NCI-H2171 treated with DMSO at 0.1 percent for 48 hours (cell line): Measurements from ENCODE around the gene PRTFDC1.
"Not testable (repeated sequence)": the region's sequence is repeated elsewhere in the genome, so short reads cannot be mapped to it uniquely, and the experiment has no call there.

Experiments
- DNase-seq: peaks from one replicate; lab custom pipeline; 2025; lab: John Stamatoyannopoulos, UW

PRTFDC1 gene

DNA sequence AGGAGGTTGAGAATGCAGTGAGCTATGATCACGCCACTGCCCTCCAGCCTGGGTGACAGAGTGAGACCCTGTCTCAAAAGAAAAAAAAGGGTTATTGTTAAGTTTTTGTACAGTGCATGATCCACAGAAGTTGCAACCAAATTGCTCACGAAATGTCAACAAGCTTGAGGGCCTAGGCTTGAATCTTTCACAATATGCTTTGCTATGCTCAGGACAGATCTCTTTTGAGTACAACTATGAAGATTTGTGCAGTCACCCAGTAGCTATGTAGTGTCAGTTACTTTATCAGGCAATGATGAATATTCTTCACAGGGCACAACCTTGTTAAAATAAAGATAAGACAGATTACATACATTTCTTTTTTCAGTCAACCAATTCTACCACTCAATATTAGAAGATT lies 109.2 kb downstream of the PRTFDC1 start:
- DNase-seq, result no peak

DNA sequence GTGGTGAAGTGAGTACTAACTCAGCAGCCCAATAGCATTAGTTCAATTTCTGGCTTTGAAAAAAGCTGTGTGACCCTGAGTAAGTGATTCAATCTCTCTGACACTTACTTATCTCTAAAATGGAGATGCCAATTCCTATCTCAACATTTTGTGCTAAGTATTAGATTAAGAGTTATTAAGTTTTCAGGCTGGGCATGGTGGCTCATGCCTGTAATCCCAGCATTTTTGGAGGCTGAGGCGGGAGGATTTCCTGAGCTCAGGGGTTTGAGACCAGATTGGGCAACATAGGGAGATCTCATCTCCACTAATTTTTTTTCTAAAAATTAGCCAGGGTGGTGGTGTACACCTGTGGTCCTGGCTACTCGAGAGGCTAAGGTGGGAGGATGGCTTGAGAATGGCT lies 109.5 kb downstream of the PRTFDC1 start:
- DNase-seq, result no peak

DNA sequence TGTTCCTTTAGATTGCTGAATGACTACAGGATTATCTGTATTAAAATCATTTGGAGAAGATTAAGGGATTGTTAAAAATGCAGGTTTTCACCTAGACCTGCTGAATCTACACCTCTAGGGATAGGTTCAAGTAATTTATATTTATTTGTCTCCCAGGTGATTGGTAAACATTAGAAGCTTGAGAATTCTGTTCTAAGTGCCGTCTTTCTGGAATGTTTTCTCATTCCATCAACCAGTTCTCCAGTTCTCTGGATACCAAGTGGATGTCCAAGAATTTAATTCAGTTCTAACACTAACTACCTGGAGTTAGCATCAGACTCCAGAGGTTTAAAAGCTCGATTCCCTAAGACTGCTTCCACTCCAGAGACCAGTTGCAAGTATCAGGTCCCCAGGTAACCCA lies 110.9 kb downstream of the PRTFDC1 start:
- no peak for DNase-seq

DNA sequence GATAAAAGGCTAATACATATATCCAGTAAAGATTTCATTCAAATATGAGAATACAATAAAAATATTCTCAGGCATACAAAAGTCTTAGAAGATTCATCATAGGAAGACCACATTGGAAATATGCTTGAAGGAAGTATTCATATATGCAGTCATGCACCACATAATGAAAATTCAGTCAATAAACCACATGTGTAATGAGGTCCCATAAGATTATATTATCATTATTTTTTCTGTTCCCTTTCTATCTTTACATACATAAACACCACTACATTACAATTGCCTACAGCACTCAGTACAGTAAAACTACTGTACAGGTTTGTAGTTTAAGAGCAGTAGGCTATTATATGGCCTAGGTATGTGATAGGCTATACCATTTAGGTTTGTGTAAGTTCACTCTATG lies 111.6 kb downstream of the PRTFDC1 start:
- DNase-seq, result no peak

DNA sequence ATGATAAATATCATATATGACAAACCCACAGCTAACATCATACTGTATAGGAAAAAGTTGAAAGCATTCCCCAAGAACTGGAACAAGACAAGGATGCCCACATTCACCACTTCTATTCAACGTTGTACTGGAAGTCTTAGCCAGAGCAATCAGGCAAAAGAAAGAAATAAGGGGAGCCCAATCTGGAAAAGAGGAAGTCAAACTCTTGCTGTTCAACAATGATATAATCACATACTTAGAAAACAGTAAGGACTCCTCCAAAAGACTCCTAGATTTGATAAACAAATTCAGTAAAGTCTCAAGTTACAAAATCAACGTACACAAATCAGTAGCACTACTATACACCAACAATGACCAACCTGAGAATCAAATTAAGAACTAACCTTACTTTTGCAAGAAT lies 114.6 kb downstream of the PRTFDC1 start:
- DNase-seq, result not testable (repeated sequence)

DNA sequence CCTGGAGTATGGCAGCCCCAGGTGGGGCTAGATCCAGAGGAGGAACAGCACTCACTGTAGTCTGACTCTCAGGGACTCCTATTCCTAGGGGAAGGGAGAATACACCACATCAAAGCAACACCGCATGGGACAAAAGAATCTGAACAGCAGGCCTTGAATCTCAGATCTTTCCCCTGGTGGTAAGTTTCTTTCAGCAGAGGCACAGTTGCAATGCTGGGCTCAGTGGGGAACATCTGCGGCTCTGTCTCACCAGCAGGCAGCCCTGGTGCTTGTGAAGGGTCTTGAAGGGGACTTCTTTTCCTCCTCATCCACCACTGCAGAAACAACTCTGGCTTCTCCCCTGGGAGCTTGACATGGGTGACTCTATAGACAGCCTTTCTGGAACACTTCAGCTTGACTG lies 117.5 kb downstream of the PRTFDC1 start:
- DNase-seq, result no peak

DNA sequence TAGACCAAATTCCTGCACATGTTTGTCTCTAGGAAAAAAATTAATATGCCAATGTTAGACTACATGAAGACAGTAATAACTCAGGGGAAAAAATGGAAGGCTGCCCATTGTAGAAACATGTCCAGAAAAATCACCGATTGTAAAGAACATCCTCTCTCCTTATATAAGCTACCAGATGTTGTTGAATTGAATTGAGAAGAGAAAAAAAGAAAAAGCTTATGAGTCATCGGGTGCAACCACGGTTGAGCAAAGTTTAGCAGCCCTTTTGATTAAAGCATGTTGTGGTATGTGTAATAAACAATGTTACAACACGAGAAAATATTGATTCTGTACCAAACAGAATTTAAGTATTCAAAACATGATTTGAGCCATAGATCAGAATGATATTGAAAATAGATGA lies 126.4 kb downstream of the PRTFDC1 start:
- peak; percentile 2 for DNase-seq

DNA sequence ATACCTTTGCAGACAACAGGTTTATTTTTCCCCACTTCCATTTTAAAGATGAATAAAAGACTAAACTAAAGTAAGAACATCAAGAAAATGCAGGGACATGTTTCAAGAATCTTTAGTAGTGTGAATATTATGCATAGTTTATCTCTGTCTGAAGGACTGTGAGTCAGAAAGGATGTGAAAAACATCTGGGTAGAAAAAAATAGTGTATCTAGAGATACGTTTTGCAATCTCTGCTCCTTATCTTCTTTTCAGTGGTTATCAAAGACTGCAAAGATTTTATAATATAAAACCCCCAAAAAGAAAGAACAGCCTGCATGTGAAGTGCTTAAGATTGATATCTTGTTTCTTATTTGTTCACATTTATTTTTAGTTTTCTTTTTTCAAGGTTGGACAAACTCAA lies 126.9 kb downstream of the PRTFDC1 start:
- no peak for DNase-seq

DNA sequence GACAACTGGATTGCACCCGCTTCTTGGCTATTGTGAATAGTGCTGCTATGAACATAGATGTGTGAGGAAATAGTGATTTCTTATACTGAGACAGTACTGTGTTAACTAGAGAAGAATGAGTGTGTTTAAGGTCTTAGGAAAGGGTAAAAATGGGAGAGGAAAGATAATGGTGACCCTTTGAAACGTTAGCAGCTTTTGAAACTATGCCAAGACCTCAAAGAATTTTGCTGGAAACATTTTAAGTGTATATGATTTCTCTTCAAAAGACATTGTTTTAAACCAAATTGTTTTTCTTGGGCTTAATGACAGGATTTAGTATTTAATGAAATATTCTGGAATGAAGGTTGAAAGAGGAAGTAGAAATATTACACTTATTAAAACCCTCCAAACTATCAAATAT lies 127.9 kb downstream of the PRTFDC1 start:
- no peak for DNase-seq

DNA sequence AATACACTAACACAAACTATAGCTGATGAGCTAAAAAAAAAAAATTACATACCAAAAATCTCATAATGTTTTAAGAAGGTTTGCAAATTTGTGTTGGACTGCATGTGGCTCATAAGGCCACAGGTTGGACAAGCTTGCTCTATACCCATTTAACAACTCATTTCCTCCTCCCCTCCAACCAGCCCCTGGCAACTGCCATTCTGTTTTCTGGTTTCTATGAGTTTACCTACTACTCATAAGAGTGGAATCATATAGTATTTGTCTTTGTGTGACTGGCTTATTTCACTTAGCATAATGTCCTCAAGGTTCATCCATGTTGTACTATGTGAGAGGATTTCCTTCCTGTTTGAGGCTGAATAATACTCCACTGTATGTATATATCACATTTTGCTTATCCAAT lies 128.3 kb downstream of the PRTFDC1 start:
- no peak for DNase-seq

DNA sequence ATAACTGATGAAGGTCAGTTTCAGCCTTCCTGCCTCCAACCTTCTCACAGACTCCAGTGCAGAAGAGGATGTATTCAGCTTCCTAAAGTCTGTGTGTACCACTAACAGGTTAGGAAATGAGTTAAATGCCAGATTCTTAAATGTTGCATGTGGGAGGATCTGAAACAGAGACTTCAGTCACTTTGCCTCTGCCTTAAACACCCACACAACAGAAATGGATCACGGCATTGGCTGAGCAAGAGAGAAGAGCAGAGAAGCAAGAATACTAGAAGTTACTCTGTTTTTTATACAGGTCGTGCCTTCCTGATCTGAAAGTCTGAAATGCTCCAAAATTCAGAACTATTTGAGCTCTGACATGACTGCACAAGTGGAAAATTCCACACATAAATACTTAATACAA lies 129.8 kb downstream of the PRTFDC1 start:
- no peak for DNase-seq

DNA sequence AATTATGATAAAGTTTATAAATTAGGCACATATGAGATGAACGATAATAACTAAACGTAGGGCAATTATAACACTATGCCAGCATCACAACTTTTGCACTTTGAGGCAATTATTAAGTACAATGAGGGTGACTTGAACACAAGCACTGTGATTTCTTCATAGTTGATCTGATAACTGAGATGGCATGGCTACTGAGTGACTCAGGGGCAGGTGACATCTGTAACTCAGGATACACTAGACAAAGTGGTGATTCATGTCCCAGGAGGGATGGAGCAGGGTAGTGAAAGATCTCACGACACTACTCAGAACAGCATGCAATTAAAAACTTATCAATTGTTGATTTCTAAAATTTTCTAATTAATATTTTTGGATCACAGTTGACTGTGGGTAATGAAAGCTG lies 130.4 kb downstream of the PRTFDC1 start:
- DNase-seq, result no peak

DNA sequence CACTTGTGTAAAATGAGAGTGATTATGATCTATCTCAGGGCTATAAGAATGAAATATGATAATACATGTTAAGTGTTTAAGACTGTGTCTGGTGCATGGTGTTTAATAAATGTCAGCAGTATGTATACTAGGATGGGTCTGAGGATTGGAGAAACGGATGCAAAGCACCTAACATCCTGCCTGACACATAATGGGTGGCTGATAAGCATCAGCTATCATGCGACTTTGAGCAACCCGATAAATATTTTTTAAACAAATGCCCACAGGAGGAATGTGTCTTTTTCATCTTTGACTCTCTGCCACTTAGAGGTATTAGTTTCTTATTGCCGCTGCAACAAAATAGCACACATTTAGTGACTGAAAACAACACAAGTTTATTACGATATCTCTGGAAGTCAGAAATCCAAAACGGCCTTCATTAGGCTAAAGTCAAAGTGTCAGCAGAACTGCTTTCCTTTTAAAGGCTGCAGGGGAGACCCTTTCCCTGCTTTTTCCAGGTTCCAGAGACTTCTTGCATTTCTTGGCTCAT lies 135.5 kb downstream of the PRTFDC1 start:
- no peak for DNase-seq

DNA sequence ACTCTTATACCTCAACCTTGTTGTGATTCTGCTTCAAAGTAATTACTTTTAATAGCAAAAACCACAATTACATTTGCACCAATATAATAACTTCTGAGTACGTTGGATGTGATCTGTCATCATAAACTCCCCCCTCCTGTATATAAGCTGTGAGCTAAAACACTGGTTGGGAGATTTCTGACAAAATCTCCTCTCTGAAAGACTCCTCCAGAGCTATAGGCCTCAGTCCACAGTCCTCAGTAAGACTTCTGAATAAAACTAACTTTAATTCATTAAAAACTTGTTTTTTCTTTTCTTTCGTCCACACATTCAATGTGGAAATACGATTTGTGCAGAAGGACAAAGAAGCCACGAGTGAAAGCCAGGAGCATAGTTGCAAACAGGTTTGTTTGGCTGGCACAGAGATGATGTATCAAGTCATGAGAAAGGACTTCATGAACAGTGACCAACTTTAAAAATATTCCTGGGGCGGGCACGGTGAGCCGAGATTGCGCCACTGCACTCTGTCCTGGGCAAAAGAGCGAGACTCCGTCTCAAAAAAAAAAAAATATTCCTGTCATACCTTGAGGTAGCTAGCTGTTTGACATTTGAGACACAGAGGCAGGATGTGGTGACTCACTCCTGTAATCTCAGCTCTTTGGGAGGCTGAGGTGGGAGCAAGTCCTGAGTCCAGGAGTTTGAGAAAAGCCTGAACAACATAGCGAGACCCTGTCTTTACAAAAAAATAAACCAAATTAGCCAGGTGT lies 137.7 kb downstream of the PRTFDC1 start:
- DNase-seq, result no peak

DNA sequence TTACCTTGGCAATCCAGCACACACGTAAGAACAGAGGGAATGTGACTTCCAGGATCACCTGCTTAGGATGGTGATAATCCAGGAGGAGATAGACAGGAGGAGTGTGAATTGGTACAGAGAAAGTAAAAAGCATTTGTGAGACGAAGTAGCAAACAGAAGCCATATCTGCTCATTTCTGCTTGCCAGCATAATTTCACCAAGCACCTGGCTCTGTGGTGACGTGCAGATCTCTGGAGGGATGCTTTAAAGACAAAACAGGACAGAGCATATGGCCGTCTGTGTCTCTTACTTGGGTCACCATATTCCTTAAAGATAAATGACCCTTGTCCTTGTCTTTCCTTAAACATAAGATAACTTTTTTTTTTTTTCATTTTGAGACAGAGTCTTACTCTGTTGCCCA lies 138.6 kb downstream of the PRTFDC1 start:
- DNase-seq, result no peak

DNA sequence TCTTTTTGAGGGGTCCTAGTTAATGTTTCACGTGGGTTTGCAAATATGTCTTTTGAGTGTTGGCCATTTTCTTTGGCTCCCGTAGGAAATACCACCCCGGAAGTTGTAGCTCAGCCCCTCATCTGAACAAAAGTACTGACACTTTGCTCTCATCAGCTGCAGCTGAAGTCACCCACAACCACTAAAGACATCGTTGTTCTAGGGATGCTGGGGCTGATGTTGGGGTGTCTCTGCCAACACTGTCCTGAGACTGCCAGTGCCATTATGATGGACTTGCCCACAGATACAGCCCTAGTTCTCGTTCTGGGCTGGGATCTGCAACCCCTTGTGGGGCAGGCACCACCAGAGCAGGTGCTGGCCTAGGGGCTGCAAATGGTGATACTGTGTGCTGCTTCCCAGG lies 146.1 kb downstream of the PRTFDC1 start:
- DNase-seq, result no peak

DNA sequence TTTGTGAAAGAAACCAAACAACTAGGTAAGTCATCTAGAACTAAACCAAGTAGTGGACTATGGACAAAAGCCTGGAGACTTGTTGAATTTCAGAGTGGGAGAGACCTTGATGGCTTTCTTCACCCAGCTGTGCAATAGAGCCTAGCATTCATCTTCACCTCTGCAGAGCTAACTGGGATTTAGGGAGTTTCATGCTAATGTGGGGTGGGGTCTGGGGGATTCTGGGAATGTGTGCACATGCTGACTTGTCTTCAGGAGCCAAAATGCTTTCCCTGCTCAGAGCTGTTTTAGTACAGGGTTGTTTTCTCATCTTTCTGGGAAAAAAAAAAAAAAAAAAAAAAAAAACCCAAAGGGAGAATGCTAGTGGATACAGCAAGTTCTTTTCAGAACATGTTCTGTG lies 147.4 kb downstream of the PRTFDC1 start:
- no peak for DNase-seq

DNA sequence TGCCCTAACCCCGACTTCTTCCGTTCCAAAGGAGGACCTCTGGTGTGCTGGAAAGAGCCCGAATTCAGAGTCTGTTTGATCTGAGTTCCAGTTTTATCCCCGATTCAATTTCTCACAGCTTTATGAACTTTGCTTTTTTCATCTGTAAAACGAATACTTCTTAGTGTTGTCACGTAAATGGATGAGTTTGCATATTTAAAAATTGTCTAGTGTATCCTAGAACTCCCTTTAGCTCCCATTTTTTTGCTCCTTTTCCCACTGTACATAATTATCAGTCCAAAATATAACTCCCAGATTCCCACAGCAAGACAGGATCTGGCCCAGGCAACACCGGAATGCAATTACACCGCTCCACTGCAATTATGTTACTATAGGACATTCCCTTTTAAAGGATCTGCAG lies 148.0 kb downstream of the PRTFDC1 start:
- no peak for DNase-seq

DNA sequence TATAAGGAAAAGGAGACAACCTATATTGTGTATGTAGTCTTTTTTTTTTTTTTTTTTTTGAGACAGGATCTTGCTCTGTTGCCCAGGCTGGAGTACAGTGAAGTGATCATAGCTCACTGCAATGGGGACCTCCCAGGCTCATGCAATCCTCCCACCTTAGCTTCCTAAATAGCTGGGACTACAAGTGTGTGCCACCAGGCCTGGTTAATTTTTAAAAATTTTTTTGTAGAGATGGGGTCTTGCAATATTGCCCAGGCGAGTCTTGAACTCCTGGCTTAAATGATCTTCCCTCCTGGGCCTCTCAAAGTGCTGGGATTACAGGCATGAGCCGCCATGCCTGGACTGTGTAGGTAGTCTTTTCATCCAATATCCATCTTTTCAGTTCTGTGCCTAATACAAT lies 150.0 kb downstream of the PRTFDC1 start:
- no peak for DNase-seq

DNA sequence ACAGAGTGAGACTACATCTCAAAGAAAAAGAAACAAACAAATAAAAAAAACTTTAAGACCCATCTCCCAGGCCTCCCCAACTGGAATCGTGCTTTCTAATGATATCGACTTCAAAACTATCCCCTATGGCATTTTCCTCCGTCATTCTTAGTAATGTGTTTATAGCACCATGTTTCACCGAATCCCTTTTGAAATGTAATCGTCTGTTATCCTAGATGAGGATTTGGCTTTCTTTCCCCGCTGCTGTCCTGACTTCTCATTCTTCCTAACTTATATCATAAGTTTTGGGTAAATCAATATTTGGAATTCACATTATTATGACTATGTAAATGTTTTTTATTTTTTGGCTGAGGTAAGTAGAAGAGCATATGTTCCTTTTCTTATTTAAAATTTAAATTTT lies 151.5 kb downstream of the PRTFDC1 start:
- no peak for DNase-seq
